Lower leg skin (tissue), 3 donors: ENCODE data around the gene MVP.

Experiments used
- CTCF ChIP-seq, 3 donors: fragments of 450-650 bp; IDR thresholded peaks; one replicate each; pipeline ENCODE4 v1.5.1; 2016; ENCODE audit warnings: antibody characterized with exemption in 3 of 3, mild to moderate bottlenecking in 3 of 3, moderate library complexity in 2 of 3
- POLR2A ChIP-seq, 2 donors: fragments of 450-650 bp; IDR thresholded peaks; one replicate each; pipeline ENCODE4 v1.6.1; 2016 to 2017; ENCODE audit warnings: antibody characterized with exemption in 2 of 2, mild to moderate bottlenecking in 1 of 2, moderate library complexity in 1 of 2

DNA sequence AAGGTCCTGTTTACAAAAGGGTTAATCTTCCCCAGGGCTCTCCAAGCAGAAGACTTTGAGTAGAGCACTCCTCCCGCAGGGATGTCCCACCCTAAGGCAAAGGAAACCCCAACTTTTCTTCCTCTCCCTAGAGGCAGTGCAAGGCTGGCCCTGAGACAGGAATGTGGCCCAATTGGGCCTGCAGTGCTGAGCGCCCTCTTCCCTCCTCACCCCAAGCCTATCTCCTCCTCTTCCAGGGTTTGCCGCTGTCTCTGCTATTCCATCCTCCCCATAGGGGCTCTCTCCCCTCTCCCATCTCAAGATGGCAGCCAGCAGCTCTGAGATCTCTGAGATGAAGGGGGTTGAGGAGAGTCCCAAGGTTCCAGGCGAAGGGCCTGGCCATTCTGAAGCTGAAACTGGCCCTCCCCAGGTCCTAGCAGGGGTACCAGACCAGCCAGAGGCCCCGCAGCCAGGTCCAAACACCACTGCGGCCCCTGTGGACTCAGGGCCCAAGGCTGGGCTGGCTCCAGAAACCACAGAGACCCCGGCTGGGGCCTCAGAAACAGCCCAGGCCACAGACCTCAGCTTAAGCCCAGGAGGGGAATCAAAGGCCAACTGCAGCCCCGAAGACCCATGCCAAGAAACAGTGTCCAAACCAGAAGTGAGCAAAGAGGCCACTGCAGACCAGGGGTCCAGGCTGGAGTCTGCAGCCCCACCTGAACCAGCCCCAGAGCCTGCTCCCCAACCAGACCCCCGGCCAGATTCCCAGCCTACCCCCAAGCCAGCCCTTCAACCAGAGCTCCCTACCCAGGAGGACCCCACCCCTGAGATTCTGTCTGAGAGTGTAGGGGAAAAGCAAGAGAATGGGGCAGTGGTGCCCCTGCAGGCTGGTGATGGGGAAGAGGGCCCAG is 7.3 kb upstream of the MVP start:
- TF ChIP-seq CTCF (IDR thresholded peaks at IDR 0.05) (no peak), POLR2A (IDR thresholded peaks at IDR 0.05) (no peak)
